HG03342 (cell line): ENCODE data around the gene SWT1.
"Not testable (repeated sequence)": the region's sequence is repeated elsewhere in the genome, so short reads cannot be mapped to it uniquely, and the experiment has no call there.

ENCODE experiments used
- ATAC-seq: cut with Tn5 transposase; IDR thresholded peaks from one replicate; pipeline ENCODE4 v1.9.1; 2021; ENCODE audit warnings: mild to moderate bottlenecking, moderate library complexity; ENCODE audit not compliant: unreplicated experiment

Gene SWT1

DNA sequence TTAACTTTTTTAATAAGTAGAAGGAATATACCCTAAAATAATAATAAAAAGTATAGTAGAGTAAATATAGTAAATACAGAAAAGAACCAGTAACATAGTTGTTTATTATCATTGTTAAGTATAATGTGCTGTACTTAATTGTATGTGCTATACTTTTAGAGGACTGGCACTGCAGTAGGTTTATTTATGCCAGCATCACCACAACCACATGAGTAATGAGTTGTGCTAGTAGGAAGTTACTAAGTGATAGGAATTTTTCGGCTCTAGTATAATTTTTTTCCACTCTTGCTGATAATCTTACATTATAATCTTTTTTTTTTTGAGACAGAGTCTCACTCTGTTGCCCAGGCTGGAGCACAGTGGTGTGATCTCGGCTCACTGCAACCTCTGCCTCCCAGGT lies 88.5 kb downstream of the SWT1 start:
- no peak for ATAC-seq

DNA sequence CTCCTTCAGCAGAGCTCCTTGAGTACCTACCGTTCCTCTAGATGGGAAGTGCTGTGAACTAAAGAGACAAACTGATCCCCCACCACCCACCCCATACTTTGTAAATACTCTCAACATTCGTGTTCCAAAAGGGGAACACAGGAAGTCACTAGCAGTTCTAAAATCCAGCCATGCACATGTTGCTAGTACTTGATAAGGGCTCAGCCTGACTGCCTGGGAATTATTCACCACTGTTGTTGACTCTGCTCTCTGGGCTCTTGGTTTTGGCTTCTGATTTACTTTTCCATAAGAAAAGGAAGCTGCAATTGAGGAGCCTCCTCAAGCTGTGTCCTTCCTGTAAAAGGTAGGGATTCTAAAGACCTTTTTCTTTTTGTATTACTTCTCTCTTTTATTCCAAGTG lies 92.6 kb downstream of the SWT1 start:
- no peak for ATAC-seq

DNA sequence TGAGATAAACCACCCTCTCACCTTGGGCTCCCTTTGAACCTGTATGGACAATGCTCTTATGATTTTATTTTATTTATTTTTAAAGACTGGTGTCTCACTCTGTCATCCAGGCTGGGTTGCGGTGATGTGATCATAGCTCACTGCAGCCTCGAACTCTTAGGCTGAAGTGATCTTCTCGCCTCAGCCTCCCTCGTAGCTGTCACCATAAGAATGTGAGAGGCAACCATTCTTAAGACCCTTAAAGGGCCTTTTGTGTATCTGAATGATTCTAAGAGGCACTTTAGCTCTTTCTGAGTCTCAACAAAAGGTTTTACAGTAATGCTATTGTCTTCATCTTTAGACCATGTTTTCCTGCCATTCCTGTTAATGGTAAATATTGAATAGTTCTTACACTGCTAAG lies 93.1 kb downstream of the SWT1 start:
- ATAC-seq: no peak

DNA sequence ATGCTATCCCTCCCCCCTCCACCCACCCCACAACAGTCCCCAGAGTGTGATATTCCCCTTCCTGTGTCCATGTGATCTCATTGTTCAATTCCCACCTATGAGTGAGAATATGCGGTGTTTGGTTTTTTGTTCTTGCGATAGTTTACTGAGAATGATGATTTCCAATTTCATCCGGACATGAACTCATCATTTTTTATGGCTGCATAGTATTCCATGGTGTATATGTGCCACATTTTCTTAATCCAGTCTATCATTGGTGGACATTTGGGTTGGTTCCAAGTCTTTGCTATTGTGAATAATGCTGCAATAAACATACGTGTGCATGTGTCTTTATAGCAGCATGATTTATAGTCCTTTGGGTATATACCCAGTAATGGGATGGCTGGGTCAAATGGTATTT lies 95.0 kb downstream of the SWT1 start:
- ATAC-seq: not testable (repeated sequence)

DNA sequence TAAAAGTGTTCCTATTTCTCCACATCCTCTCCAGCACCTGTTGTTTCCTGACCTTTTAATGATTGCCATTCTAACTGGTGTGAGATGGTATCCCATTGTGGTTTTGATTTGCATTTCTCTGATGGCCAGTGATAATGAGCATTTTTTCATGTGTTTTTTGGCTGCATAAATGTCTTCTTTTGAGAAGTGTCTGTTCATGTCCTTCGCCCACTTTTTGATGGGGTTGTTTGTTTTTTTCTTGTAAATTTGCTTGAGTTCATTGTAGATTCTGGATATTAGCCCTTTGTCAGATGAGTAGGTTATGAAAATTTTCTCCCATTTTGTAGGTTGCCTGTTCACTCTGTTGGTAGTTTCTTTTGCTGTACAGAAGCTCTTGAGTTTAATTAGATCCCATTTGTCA lies 95.4 kb downstream of the SWT1 start:
- not testable (repeated sequence) for ATAC-seq

DNA sequence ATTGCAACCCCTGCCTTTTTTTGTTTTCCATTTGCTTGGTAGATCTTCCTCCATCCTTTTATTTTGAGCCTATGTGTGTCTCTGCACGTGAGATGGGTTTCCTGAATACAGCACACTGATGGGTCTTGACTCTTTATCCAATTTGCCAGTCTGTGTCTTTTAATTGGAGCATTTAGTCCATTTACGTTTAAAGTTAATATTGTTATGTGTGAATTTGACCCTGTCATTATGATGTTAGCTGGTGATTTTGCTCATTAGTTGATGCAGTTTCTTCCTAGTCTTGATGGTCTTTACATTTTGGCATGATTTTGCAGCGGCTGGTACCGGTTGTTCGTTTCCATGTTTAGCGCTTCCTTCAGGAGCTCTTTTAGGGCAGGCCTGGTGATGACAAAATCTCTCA lies 98.6 kb downstream of the SWT1 start:
- not testable (repeated sequence) for ATAC-seq

DNA sequence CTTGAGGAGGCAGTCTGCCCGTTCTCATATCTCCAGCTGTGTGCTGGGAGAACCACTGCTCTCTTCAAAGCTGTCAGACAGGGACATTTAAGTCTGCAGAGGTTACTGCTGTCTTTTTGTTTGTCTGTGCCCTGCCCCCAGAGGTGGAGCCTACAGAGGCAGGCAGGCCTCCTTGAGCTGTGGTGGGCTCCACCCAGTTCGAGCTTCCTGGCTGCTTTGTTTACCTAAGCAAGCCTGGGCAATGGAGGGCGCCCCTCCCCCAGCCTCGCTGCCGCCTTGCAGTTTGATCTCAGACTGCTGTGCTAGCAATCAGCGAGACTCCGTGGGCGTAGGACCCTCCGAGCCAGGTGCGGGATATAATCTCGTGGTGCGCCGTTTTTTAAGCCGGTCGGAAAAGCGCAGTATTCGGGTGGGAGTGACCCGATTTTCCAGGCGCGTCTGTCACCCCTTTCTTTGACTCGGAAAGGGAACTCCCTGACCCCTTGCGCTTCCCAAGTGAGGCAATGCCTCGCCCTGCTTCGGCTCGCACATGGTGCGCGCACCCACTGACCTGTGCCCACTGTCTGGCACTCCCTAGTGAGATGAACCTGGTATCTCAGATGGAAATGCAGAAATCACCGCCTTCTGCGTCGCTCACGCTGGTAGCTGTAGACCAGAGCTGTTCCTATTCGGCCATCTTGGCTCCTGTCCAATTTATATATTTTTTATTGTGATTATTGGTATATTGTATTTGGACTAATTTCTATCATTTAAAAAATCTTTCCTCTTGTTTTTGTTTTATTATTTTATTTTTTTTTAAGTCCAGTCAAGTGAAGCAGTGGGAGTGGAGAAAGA lies 100.4 kb downstream of the SWT1 start:
- ATAC-seq: not testable (repeated sequence)

DNA sequence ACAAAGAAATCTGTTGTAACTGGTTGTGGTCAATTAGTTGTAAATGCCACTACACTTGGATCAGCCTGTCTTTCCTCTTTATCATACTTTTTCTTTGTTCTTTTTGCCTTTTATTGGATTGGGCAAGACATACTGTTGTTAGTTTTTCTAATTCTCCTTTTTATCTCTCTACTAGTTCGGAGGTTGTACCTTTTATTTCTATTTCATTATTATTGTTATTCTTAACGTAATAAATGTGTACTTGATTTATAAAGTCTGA lies 100.9 kb downstream of the SWT1 start:
- ATAC-seq: no peak

DNA sequence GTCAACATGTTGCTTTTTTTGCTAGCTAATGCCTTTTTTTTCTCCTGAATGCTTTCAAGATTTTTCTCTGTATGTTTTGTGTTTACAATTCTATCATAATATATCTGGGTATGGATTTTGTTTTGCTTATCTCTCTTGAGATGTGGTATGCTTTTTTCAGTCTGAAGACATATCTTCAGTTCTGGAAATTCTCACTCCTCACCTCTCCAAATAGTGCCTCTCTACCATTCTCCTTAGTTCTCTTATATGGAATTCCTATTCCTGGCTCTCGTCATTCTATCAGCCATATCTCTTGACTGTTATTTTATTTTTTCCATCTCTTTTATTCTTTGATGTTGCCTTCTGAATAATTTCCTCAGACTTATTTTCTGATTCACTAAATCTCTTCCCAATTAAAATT lies 101.7 kb downstream of the SWT1 start:
- no peak for ATAC-seq

DNA sequence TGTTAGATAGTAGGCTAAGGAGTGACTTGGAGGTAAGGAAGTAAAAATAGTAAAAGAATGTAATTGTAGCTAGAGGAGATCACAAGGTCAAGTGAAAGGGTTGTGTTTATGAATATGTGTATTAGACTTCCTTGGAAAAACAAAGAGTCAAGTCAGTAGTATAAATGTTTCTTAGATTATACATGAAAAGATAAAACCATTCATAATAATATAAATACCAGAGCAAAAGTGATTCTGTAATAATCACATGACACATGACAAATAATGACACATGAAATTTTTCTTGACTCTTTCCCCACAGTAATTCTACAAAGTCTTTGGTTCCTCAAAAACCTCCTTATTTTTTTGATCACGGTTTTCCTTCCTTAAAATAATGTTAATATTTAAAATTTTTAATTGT lies 103.6 kb downstream of the SWT1 start:
- ATAC-seq: no peak

DNA sequence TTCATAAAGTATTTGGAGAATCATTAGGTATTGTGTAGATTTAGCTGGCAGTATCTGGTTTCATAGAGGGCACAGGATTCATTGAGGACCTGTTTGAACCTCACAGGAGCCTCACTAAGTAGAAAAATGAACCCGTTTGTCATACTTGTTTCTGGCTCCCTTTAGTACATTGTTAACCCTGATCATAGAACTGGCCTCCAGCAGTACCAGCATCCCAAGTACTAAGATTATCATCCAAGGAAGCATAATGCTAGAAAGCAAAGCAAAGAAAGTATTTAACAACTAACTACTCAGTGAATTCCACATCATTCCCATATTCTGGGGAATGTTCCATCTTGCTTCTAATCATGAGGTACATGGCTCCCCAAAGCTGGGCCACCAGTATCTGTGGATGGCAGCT lies 105.2 kb downstream of the SWT1 start:
- no peak for ATAC-seq

DNA sequence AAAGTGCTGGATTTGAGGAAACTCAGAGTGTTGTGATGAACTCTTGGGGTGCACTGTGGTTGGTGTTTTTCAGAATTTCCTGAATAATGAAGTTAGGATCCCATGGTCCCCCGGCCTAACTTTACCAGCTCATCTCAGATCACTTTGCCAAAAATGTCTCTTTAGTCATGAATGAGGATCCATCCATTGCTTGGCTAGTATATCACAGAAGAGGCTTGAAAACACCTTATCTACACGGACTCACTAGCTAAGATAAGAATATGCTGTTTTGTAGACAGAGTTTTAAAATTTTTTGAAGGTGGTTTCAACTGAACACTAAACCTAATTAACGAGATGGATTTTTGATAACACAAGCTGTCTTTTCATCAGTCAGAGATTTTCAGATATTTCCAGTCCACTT lies 106.3 kb downstream of the SWT1 start:
- ATAC-seq: no peak

DNA sequence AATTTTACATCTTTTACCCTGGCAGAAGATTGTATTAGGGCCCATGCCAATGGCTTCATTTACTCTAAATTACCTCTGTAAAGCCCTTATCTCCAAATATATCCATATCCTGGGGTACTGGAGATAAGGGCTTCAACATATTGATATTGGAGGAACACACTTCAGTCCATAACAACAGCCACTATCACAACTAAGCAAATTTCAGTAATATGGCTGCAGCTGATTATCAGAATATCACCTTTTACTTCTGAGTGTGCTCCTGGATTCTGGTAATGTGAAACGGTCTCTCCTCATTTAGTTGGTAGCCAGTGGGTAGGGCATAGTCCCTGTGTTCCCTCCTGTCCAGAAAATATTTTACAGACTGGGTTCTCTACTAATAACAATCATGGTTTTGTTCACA lies 106.8 kb downstream of the SWT1 start:
- no peak for ATAC-seq

DNA sequence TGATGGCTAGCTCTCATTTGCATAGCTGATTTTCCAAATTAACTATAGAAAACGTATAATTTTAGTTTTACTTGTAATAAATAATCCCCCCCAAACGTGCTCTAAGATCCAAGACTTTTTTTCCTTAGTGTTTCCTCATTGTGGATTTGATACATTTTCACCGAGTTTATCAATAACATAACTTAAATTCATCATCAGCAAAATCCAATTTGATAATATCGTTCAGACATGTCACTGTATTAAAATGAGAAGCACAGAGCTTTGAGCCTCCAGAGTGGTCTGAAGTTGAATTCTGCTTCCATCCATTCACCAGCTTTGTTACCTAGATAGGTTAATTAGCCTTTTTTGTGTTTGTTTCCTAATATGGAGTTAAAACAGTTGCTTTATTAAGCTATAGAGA lies 108.3 kb downstream of the SWT1 start:
- no peak for ATAC-seq

DNA sequence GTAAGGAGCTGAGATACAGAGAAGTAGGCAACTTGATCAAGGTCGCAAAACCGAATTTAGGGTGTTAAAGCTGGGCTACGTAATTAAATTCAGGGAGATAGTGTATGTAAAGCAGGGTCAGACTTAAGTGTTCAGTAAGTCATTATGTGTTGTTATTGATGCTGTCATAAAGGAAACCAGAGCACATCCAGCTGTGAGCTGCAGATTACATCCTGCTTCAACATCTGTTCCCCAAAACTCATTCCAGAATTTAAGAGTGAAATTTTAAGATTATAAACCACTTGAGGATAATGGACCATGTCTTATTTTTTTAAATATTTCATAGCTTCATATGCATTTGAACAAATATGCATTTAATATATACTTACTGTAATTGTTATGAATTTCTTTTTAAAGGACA lies 110.3 kb downstream of the SWT1 start:
- no peak for ATAC-seq

DNA sequence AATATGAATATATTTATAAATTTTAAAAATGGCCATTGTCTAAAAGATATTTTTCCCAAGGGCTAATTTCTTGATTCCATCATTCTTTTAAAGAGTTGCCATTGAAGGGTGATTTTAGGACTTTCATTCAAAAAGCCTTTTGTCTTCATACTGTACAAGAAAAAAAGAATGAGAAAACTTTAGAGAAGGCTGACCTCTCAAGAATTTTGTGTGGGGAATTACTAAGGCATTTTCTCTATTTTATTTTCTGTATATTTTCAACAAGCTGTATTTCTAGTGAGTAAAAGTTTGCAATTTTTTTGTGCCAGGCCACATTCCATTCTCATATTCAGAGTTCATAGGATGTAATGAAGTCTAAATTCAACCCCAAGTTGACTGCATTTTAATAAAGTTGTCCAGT lies 110.7 kb downstream of the SWT1 start:
- no peak for ATAC-seq

DNA sequence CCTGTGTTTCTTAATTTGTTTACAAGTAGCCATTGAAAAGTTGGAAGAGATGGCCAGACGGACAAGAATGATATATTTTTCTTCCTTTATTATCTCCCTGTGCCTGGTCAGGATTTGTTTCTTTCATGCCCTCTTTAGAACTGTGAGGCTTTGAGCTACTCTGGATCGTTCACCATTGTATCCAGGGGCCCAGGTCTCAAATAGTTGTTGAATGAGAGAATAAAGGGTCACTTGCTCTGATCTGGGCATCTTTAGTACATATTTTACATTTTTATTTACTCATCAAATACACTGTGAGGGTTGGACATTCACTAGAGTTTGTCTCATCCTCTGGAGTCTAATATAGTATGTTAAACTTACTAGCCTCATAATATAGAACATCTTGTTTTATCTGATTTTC lies 111.4 kb downstream of the SWT1 start:
- no peak for ATAC-seq

DNA sequence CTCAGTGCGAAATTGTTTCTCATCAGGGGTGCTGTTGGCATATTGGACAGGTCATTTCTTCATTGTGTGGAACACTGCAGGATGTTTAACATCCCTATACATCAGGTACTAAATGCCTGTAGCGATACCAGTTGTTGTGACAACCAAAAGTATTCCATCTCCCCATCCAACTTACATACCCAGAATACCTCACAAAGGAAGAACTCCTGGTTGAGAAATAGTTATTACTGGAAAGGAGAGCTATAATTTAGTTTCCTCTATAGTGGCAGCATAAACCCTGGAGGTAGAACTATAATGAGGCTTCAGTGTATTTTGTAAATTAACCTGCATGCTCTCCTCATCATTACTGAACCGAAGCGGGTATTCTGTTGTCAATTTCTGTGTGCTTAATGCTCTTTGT lies 115.0 kb downstream of the SWT1 start:
- no peak for ATAC-seq

DNA sequence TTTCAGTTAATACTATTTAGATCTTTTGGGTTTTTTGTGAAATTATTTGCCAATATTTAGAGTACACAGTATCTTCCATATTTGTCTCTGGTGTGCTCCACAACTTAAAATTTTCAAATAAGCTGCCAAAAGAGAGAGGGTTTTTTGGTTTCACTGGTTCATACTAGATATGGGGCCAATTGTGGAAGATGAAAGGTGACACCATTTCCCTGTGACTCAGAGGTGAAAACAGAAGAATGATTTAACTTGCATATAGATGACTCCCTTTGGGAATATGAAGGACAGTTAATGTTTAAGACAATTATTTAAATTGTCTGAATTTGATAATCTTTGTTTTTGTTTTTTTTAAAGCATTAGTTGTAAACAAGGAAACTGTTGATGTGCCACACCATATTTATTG lies 122.6 kb downstream of the SWT1 start:
- ATAC-seq: no peak

DNA sequence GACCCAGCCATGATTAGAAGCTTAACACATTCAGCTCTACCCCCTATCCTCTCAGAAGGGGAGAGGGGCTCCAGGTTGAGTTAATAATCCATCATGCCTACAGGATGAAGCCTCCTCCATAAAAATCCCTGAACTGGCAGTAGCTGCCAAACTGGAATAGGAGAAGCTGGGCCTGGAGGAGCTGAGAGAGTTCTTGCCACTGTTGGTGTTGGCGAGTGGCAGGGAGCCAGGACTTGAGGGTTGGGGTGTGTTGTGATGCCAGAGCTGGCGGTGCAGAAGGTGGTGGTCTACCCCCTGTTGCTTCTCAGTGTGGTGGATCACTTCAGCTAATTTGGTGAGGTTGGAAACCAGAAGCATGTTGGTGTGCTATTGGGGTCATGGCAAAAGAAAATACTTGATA lies 123.6 kb downstream of the SWT1 start:
- no peak for ATAC-seq

DNA sequence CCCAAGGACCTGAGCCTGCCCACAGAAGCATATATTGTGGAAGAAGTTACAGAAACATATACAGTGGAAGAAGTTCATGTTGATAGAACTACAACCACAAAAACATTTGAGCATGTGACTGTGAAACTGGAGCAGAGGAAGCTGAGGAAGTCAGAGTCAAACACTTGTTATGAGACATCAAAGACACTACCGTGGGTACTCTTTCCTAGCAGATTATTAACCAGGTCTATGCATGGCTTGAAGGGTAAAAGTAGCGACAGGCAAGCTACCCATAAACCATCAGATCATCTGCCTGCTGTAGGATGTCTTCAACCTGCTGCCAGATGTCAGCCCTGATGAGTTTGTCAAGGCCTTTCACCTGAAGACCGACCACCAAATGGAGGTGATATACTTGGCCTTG lies 124.3 kb downstream of the SWT1 start:
- peak; percentile 95 for ATAC-seq

DNA sequence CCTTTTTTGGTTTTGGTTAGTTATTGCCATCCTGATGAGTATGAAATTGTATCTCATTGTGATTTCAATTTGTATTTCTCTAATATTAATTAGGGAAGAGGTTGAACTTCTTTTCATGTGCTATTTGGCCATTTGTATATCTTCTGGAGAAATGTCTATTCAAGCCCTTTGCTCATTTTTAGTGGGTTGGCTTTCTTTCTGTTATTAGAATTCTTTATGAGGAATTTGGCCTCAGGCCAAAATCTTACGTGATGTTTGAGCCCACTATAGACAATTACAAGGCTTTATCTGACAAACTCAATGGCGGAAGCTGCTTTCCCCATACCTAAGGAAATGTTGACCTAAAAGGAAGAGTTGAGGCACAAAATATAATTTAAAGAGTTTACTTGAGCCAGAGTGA lies 127.1 kb downstream of the SWT1 start:
- ATAC-seq: no peak

DNA sequence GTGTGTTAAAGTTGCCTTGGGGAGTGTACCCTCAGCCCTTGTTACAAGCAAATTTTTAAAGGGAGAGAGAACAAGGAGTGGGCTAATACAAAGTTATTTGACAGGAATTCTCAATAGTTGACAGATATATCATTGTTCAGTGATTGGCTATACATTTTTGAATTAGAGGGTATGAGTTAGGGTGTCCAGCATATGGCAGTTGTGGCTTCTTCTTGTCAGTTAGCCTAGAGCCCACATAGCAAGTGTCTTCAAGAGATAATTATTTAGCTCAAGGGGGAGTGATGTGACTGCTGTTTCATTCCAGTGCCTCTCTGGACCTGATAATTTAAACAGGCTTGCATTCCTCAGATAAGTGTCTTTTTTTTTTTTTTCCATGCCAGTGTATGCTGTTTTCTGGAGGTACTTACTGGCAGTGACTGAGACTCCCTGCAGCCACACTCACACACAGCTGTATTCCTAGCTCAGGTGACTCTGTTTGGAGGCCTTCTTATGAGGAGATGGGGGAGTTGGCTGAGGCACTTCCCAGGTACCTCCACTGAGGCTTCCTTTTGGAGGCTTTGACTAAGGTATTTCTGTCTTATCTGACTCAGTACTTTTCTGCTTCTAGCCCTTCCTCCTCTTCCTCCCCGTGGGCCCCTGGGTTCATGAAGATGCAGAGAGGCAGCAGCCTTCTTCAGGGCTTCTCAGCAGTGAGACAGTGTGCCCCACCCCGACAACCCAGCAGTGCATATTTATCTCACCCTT lies 127.7 kb downstream of the SWT1 start:
- no peak for ATAC-seq
